Measurements from ENCODE around the gene COG4.

COG4 gene

GRCh38 chr16:70437582-70438557 lies 85.5 kb downstream of the COG4 start:
- peak overlapping the region; percentile 83; the same call in 1 of the 2 replicates for H3K27ac ChIP-seq
- TF ChIP-seq CTCF (conservative IDR thresholded peaks at IDR 0.05): no peak

GRCh38 chr16:70437017-70437581 lies 86.3 kb downstream of the COG4 start:
- H3K27ac ChIP-seq: no peak overlapping the region
- no peak for TF ChIP-seq CTCF (conservative IDR thresholded peaks at IDR 0.05)

GRCh38 chr16:70434484-70435260 lies 88.7 kb downstream of the COG4 start:
- H3K27ac ChIP-seq: no peak overlapping the region
- no peak for TF ChIP-seq CTCF (conservative IDR thresholded peaks at IDR 0.05)

GRCh38 chr16:70433458-70434103 lies 89.8 kb downstream of the COG4 start:
- no peak for TF ChIP-seq CTCF (conservative IDR thresholded peaks at IDR 0.05)
- no peak overlapping the region for H3K27ac ChIP-seq

GRCh38 chr16:70432723-70433457 lies 90.5 kb downstream of the COG4 start:
- no peak for TF ChIP-seq CTCF (conservative IDR thresholded peaks at IDR 0.05)
- no peak overlapping the region for H3K27ac ChIP-seq

GRCh38 chr16:70432356-70432722 lies 91.0 kb downstream of the COG4 start:
- H3K27ac ChIP-seq: no peak overlapping the region
- TF ChIP-seq CTCF (conservative IDR thresholded peaks at IDR 0.05): no peak

All from VCaP (cell line).